HG03066 (cell line): ENCODE data around the gene HSFX3.
"Not testable (repeated sequence)": the region's sequence is repeated elsewhere in the genome, so short reads cannot be mapped to it uniquely, and the experiment has no call there.

Source experiments
- ATAC-seq: cut with Tn5 transposase; IDR thresholded peaks from one replicate; pipeline ENCODE4 v1.9.1; 2021; ENCODE audit warnings: low read depth; ENCODE audit not compliant: unreplicated experiment

HSFX3 gene, protein sequence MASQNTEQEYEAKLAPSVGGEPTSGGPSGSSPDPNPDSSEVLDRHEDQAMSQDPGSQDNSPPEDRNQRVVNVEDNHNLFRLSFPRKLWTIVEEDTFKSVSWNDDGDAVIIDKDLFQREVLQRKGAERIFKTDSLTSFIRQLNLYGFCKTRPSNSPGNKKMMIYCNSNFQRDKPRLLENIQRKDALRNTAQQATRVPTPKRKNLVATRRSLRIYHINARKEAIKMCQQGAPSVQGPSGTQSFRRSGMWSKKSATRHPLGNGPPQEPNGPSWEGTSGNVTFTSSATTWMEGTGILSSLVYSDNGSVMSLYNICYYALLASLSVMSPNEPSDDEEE

GRCh38 chrX:149549701-149550100 lies at the start of gene HSFX3:
Gene HSFX3 (minus strand): TSS chrX:149549924. CDS start chrX:149549852, 72 bp downstream.
- ATAC-seq = not testable (repeated sequence)

DNA sequence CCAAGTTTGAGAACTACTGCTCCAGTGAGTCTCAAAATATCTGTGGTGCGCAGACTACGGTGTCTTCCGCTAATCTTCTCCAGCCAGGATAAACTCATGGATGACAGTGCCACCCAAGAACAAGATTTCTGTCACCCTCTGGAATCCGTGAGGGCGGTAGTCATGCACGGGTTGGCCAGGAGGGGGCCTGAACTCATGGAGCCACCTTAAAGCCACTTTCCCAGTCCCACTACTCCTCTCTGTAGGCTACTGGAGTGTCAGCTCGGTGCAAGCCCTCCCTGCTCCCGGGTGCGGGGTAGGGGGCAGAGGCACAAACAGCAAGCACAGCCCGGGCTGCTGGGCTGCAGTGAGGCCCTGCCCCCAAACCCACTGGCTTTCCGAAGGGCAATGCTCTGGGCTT lies 48.9 kb upstream of the HSFX3 start:
- ATAC-seq = not testable (repeated sequence)

GRCh38 chrX:149595943-149596342 lies 46.2 kb upstream of the HSFX3 start:
- not testable (repeated sequence) for ATAC-seq

- ATAC-seq = not testable (repeated sequence)
These were observed 45.5 kb upstream of the HSFX3 start, which contains the start of gene HSFX2 for GRCh38 chrX:149595214-149595613. Gene HSFX2 (minus strand): TSS chrX:149595314. CDS start chrX:149594700, 614 bp downstream.

DNA sequence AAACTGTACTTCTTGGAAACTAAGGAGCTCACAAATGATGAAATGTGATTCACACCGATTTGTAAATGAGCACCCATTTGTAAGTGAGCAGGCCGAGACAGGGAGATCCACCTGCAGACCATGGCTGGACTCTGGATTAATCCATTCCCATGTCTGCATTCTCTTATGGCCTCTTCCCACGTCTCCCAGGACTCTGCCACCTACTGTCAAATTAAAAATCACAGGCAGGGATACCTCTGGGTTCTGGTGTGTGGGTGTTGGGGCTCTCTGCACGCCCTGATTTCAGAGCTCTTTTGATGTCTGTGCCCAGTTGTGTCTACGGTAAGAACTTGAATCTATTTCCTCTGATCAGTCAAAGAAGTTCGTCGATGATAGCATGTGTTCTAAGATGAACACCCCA lies 41.3 kb upstream of the HSFX3 start:
- not testable (repeated sequence) for ATAC-seq

DNA sequence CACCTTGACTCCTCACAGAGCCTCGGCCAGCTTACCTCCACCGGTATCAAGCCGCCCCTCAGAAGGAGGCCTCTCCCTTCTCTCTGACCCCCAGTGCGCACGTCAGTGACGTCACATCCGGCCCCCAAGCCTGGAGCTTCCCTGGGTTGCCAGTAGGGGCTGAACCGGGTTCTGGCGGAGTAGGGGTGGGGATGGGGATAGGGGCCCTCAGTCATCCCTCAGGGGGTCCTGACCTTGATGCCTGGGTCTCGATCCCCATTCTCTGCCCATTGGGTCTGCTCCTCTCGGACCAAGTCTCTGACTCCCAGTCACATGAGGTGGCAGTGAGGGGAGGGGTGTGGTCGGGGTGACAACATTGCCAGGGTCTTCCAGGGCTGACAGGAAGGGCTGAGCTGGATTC lies 37.6 kb upstream of the HSFX3 start, which contains the start of gene MAGEA9B:
TSS of gene MAGEA9B (minus strand) at position 101 of the 400 bp plus-strand sequence. CDS start 4,280 bp downstream, outside the sequence.
- ATAC-seq = not testable (repeated sequence)

- ATAC-seq = not testable (repeated sequence)
These were observed 35.9 kb upstream of the HSFX3 start for GRCh38 chrX:149585631-149586030.

GRCh38 chrX:149573456-149573855 lies 23.7 kb upstream of the HSFX3 start:
- peak; percentile 100 for ATAC-seq

DNA sequence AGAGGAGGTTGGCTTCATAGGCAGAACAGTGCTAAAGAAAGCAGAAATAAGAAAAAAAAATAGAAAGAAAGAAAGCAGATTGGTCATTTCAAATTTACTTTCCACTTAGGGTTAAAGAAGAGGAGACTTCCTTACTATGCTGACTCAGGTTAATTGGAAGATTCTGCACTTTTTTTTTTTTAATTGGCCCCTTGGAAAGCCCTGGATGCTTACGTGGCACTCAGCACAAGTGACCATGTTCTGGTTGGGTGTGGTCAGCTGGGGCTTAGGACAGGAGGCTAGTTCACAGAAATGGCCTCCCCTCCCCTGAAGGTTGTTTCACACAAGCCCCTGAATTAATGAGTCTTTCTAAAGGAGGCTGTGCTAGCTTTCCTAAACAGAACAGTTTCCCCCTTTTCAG lies 23.0 kb upstream of the HSFX3 start:
- no peak for ATAC-seq

- ATAC-seq = no peak
These were observed 22.0 kb upstream of the HSFX3 start for GRCh38 chrX:149571770-149572169.

DNA sequence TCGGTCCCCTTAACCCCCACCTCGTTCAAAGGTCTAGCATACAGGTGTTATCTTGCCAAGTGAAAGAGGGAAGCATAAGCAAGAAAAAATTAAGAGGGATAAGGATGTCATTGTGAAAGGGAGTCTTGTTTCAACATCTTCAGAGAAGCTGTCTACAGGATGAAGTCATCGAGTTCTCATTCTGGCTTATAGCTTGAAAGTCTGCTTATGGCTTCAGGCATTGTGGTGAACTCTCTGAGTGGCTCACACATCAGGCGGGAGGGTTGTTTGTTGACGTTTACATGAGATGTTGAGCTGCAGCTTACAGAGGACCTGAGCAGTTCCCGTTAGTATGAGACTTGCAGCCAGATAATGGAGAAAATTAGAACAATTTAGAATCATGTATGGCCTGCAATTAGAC lies 20.9 kb upstream of the HSFX3 start:
- no peak for ATAC-seq

DNA sequence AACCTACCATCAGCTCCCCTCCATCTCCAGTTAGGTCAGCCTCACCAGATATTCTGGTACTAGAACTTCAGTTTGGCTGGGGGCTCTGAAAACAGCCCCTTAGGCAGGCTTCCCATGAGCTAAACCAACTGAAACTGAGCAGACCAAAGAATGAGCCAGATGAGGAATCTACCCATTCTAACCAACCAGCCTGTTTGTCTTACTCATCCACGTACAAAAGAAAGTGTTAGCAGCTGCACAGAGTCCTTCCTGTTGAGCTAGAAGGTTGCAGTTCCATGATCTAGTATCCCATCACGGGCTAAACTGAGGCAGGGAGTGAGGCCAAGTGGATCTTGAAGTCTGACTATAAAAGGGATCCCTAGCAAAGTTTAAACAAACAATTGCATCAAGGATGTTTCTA lies 20.0 kb upstream of the HSFX3 start:
- no peak for ATAC-seq

- ATAC-seq = no peak
These were observed 19.1 kb upstream of the HSFX3 start for GRCh38 chrX:149568701-149569296.

DNA sequence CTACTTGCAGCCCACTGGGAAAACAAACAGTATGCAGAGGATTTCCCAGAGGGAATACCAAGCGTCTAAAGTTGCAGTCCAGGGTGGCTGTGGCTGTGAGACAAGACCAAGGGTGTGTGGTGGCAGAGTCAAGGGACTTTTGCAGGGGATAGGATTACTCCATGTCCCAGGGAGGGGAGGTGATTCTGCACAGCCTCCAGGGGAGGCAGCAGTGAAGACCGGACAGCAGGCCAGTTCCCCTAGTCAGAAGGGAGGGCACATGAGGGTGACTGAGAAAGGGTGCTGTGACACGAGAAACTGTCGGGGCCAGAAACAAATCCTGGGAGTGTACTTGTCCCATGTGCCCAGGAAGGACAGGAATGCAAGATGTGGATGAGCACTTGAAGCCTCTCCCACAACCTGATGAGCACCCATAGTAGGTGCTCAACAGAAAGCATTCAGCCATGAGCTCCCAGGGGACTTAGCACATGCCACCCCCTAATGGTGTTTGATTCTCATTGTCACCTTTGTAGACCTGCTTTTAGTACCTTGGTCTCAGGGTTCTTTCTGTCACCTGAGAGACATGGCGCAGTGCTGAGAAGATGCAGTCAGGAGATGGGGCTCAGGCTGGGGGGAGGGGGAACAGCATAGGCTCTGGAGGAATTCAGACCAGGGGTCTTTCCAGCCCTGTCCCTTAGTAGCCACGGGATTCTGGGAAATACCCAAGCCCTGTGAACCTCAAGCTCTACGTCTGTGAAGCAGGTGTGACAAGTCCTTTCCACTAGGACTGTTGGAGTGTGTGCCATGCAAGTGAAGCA lies 18.1 kb upstream of the HSFX3 start:
- ATAC-seq = no peak

DNA sequence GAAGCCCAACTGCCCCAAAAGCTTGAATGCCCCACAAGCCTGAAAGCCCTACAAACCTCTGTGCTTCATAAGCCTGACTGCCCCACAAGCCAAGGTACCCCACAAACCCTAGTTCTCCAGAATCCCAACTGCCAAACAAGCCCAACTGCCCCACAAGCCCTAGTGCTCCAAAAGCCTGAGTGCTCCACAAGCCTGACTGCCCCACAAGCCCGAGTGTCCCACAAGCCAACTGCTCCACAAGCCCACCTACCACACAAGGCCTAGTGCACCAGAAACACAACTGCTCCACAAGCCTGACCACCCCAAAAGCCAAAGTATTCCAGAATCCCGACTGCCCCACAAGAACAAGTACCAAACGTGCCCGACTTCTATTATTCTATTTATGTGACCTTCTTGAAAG lies 13.6 kb upstream of the HSFX3 start:
- ATAC-seq = no peak

DNA sequence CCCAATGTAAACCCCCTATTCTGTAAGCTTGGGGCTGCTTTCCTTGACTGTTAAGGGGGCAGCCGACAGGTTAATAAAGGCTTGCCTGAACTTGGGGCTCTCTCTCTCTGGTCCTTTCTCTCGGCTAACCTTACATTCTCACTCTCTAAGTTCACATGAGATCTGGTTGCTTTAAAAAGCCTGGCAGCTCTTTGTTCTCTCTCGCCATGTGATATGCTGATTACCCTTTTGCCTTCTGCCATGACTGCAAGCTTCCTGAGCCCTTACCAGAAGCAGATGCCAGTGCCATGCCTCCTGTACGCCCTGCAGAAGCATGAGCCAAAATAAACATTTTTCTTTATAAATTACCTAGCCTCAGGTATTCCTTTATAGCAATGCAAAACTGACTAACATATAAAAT lies 5.5 kb upstream of the HSFX3 start:
- ATAC-seq = not testable (repeated sequence)

DNA sequence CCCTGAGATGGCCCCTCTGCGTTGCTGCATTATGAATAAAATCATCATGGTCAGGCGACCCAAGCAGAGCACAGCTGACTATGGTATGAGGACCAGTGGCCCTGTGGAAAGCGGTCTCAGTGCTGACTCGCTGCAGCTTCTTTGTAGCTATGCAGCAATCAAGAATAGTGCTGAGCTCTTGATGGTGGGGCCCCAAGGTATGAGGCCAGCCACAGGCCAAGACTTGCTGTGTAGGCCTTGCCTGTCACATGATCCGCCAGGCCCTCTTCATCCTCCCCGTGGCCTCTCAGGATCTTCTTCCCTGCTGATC lies 2.2 kb upstream of the HSFX3 start:
- not testable (repeated sequence) for ATAC-seq

GRCh38 chrX:149551245-149551938 lies 1.7 kb upstream of the HSFX3 start:
- ATAC-seq = not testable (repeated sequence)

- ATAC-seq = not testable (repeated sequence)
These were observed 730 bp upstream of the HSFX3 start for GRCh38 chrX:149550454-149550853.

DNA sequence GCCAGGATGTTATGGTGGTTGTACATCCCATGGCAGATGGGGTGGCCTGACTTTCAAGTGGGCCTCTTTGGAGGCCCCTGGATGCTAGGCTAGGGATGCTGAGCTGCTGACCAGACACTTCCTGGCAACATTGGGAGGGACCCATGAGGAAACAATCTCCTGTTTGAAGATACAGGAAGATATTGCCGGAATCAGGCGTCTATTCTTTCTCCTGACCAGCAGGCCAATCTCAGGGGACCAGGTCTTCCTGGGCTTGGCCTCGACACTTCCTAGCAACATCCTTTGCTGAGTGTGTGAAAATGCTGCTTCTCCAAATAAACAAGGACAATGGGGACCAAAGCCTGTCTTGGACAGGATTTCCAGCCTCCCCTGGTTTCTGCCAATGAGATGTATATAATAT lies 1.9 kb downstream of the HSFX3 start:
- ATAC-seq = not testable (repeated sequence)

GRCh38 chrX:149546962-149547361 lies 2.8 kb downstream of the HSFX3 start:
- not testable (repeated sequence) for ATAC-seq
